GM20000 (cell line): ENCODE results near the gene ARRDC5.
A peak's percentile ranks its signal among the peaks of the same experiment; 100 is the strongest.
"Not testable (repeated sequence)": the region's sequence is repeated elsewhere in the genome, so short reads cannot be mapped to it uniquely, and the experiment has no call there.

Experiments
- DNase-seq: peaks from one replicate; pipeline ENCODE4 v3.0.0; 2012; ENCODE audit warnings: low spot score
- TF ChIP-seq, protein P1 (sequence below): IDR thresholded peaks from 2 replicates; pipeline ENCODE4 v1.5.1; 2012; ENCODE audit warnings: mild to moderate bottlenecking, control low read depth; ENCODE audit errors: extremely low read depth, missing control alignments

The ARRDC5 gene

DNA sequence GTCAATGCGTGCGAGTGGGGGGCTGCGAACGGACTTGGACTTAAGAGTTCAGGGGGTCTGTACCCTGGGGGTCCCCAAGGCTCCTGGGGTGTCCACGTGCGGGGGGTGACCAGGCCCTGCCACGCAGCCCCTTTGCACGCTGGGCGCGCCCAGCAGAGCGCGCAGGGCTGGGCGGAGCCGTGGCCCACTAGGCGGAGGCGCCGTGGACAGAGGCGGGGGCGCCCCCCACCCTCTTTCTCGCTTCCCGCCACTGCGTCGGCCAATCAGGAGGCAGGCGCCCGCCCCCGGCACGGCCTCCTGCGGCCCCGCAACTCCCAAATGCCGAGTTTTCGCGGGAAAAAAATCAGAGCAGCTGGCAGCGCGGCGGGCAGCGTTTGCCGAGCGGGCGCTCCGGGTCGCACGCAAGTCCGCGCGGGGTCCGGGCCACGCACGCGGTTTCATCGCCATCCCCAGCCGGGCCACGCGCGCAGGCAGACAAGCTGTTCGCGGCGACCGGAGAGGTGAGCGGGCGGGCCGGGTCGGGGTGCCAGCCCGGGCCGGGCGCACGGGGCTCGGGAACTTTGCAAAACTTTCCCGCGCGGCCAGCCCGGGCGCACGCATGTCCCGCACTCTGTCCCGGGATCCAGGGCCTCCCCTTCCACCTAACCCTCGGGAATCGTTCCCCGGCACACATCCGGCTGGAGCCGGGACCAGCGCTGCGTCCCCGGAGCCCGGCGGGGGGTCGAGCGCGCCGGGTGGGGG is 6.6 kb upstream of the ARRDC5 start, which contains the start of gene UHRF1:
Gene UHRF1 (plus strand): TSS at position 346 of the 741 bp plus-strand sequence. CDS start 1,385 bp downstream, outside the sequence.
- TF ChIP-seq, protein P1, sequence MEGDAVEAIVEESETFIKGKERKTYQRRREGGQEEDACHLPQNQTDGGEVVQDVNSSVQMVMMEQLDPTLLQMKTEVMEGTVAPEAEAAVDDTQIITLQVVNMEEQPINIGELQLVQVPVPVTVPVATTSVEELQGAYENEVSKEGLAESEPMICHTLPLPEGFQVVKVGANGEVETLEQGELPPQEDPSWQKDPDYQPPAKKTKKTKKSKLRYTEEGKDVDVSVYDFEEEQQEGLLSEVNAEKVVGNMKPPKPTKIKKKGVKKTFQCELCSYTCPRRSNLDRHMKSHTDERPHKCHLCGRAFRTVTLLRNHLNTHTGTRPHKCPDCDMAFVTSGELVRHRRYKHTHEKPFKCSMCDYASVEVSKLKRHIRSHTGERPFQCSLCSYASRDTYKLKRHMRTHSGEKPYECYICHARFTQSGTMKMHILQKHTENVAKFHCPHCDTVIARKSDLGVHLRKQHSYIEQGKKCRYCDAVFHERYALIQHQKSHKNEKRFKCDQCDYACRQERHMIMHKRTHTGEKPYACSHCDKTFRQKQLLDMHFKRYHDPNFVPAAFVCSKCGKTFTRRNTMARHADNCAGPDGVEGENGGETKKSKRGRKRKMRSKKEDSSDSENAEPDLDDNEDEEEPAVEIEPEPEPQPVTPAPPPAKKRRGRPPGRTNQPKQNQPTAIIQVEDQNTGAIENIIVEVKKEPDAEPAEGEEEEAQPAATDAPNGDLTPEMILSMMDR = no peak
- peak; percentile 89 for DNase-seq

- TF ChIP-seq, protein P1 = no peak
- no peak for DNase-seq
Measured at GRCh38 chr19:4908781-4909155, 6.1 kb upstream of the ARRDC5 start.

GRCh38 chr19:4908360-4908759 is 5.7 kb upstream of the ARRDC5 start:
- TF ChIP-seq, protein P1 = no peak
- no peak for DNase-seq

DNA sequence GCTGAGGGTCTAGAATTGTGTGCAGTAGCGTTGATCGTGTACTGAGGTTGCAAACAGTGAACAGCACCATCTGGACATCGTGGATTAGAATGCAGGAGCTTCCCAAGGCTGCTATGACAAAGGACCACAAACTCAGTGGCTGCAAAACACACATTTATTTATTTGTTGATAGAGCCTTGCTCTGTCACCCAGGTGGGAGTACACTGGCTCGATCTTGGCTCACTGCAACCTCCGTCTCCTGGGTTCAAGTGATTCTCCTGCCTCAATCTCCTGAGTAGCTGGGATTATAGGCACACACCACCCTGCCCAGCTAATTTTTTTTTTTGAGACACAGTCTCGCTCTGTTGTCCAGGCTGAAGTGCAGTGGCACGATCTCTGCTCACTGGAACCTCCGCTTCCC is 4.3 kb upstream of the ARRDC5 start:
- TF ChIP-seq, protein P1 = no peak
- no peak for DNase-seq

GRCh38 chr19:4904481-4904880 is 1.8 kb upstream of the ARRDC5 start:
- DNase-seq = no peak
- TF ChIP-seq, protein P1 = no peak

DNA sequence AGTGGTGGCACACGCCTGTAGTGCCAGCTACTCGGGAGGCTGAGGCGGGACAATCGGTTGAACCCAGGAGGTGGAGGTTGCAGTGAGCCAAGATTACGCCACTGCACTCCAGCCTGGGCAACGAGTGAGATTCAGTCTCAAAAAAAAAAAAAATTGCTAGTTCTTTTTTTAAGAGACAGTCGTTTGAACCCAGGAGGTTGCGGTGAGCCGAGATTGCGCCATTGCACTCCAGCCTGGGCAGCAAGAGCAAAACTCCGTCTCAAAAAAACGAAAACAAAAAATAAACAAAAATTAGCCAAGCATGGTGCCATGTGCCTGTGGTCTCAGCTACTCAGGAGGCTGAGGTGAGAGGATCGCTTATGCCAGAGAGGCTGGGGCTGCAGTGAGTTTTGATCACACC is 1.8 kb downstream of the ARRDC5 start:
- DNase-seq = not testable (repeated sequence)

GRCh38 chr19:4897146-4897545 is 5.5 kb downstream of the ARRDC5 start:
- TF ChIP-seq, protein P1 = no peak
- no peak for DNase-seq

DNA sequence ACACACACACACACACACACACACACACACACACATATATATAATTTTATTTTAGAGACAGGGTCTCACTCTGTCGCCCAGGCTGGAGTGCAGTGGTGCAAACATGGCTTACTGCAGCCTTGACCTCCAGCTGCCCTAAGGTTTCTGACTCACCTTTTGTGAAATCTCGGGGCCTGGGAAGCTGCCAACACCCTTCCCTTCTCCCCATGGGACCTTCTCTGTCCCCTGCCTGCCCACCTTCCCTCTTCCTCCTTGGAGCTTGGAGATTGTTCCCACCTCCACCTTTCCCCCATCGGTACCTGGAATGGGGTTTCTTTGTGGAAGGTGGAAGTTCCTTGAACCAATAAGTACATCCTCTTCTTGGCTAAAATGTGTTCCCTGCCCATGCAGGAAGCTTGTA is 6.3 kb downstream of the ARRDC5 start:
- DNase-seq = no peak
- TF ChIP-seq, protein P1 = no peak

- not testable (repeated sequence) for DNase-seq
Measured at GRCh38 chr19:4892962-4893361, 9.7 kb downstream of the ARRDC5 start.
